Ovary (tissue), 9 donors: Measurements from ENCODE around the gene NME7. TPM values are rescaled to one million over a fixed set of nuclear protein-coding genes. Genes with fewer than 3 reads are reported as not detected.

Experiments
- DNase-seq, 5 donors: peaks; one replicate each; pipeline ENCODE4 v3.0.0-alpha.2; 2019 to 2020
- H3K27ac ChIP-seq, 2 donors: fragments of 200-600 bp; one replicate each; pipeline versions ENCODE4 v1.5.1 to v1.8.0; 2019 to 2022
- H3K27me3 ChIP-seq: fragments of 200-600 bp; one replicate; pipeline ENCODE4 v1.8.0; 2022
- H3K36me3 ChIP-seq: fragments of 200-600 bp; sonication (generic); one replicate; pipeline ENCODE4 v1.5.1; 2019
- H3K4me1 ChIP-seq: one replicate; pipeline ENCODE4 v1.8.1; 2013; ENCODE audit warnings: mild to moderate bottlenecking, moderate library complexity; ENCODE audit not compliant: insufficient read depth
- H3K4me3 ChIP-seq: fragments of 200-600 bp; sonication (generic); one replicate; pipeline ENCODE4 v1.5.1; 2017
- H3K9me3 ChIP-seq, 2 donors: fragments of 200-600 bp in 1 of 2; sonication (generic) in 1 of 2; one replicate each; pipeline versions ENCODE4 v1.5.1 to v1.8.1; 2013 to 2019; ENCODE audit warnings: mild to moderate bottlenecking in 1 of 2, moderate library complexity in 1 of 2
- CTCF ChIP-seq, 3 donors: fragments of 450-650 bp in 2 of 3; fragments of 200-600 bp in 1 of 3; IDR thresholded peaks; one replicate each; pipeline versions ENCODE4 v1.5.1 to v1.8.0; 2016 to 2022; ENCODE audit warnings: antibody characterized with exemption in 3 of 3, mild to moderate bottlenecking in 1 of 3
- EP300 ChIP-seq: sonication (generic); formaldehyde crosslinking; IDR thresholded peaks from one replicate; pipeline ENCODE4 v1.6.1; 2017; ENCODE audit warnings: antibody characterized with exemption
- POLR2A ChIP-seq: fragments of 450-650 bp; IDR thresholded peaks from one replicate; pipeline ENCODE4 v1.6.1; 2017; ENCODE audit warnings: antibody characterized with exemption, mild to moderate bottlenecking, moderate library complexity
- WGBS, 3 donors: extraction: QIAGEN DNeasy Blood & Tissue Kit in 1 of 3; methylation state at CpG; one replicate each; pipeline versions ENCODE4 v1.1.5 to v1.1.7; 2013 to 2017; 5-methylcytosine and 5-hydroxymethylcytosine counted together
- intact Hi-C, 4 donors: fragments of 100-400 bp; cut with DNase I; formaldehyde crosslinking; loops; one replicate each; pipeline versions ENCODE4 v1.11.0 to v1.15.1; 2022 to 2023
- polyA plus RNA-seq, 2 donors: library from polyadenylated mRNA; stranded (reverse); fragments of 200-250 nt in 1 of 2; fragments of 350-450 nt in 1 of 2; fragmentation: Illumina TruSeq in 1 of 2; extraction: RNeasy Lipid Tissue Mini Kit (QIAGEN cat#74804) in 1 of 2; gene quantifications; one replicate each; pipeline ENCODE4 v1.2.3, GENCODE V29; 2013 to 2014
- total RNA-seq, 7 donors: library from RNA; depleted of rRNA in 2 of 7; stranded (reverse); fragments of >200 nt in 2 of 7; fragmentation: NEBNext Ultra II Directional in 3 of 7; extraction: Animal tissue kit (Norgen Biotek cat#: 25700) in 3 of 7; gene quantifications; one replicate each; pipeline versions ENCODE4 v1.1.0 to v1.2.4, GENCODE V29; 2016 to 2023
- donor health status: DM: no; HTN: no; CAD: no; lungs with moderate emphysema.
- donor health status: DM: no; HTN: no; CAD: no.
- donor health status: Bipolar disorder and iron deficiency.
- donor health status: DM: yes; HTN: yes; CAD: no.
- donor health status: DM: no; HTN: no; CAD: no.
- donor health status: DM: yes; HTN: yes; CAD: no.

Gene NME7
- total and polyA plus RNA-seq, 9 donors, result 14.2 to 30.0 (median 18.4) TPM

DNA sequence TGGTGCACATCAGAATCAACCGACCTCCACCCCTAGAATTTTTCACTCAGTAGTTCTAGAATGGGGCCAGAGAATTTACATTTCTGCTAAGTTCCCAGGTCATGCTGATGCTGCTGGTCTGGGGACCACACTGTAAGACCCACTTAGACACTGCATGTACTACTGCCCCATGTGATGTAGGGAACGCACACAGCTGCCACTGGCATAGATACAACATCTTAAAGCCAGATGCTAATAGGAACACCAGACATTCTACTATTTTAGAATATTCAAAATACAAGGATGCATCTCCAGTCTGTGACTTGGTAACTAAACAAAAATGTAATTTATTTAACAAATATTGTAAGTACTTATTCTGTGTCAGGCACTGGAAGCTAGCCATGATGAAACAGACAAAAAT is 275.2 kb downstream of the NME7 start:
- Histone ChIP-seq H3K4me1 (no peaks in the 10 kb centered on the region), H3K36me3 (no peaks in the 10 kb centered on the region), H3K4me3 (no peak overlapping the region), H3K27me3 (no peaks in the 10 kb centered on the region), H3K27ac (no peak overlapping the region), H3K9me3 (no peaks in the 10 kb centered on the region)
- DNase-seq, result no peak
- intact Hi-C loops, result no loop called here
- 86 to 98% (median 92%) methylated on average over 2 of the region's 2 CpGs for WGBS, 3 donors
- no peak for TF ChIP-seq CTCF (IDR thresholded peaks at IDR 0.05)
- TF ChIP-seq POLR2A, result no peak
- no peak for TF ChIP-seq EP300

DNA sequence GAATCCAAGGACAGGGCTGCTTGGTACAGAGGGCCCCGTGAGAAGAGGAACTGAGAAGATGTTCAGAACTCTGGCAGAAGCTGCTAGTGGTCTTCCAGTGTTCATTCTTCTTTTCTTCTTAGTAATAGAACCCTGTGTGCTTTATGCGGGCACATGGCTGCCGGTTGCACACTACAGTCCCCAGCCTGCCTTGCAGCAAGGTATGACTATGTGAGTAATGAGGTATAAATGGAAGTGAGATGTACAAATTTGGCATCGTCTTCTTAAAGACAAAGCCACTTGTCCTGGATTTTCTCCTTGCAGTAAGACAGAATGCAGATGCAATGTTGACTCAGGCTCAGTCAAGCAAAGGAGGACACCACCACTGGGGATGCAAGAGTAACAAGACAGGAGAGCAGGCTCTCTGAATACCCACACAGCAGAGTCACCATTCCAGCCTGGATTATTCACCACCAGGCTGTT is 276.1 kb downstream of the NME7 start:
- Histone ChIP-seq H3K27me3 (no peaks in the 10 kb centered on the region), H3K4me3 (no peak overlapping the region), H3K9me3 (no peaks in the 10 kb centered on the region), H3K4me1 (peaks cover 6% of the 10 kb centered on the region), H3K27ac (no peak overlapping the region), H3K36me3 (no peaks in the 10 kb centered on the region)
- 91 to 94% (median 93%) methylated on average over 4 of the region's 4 CpGs for WGBS, 3 donors
- TF ChIP-seq EP300 (no peak), CTCF (IDR thresholded peaks at IDR 0.05) (no peak), POLR2A (no peak)
- no peak for DNase-seq
- intact Hi-C loops, result no loop called here

DNA sequence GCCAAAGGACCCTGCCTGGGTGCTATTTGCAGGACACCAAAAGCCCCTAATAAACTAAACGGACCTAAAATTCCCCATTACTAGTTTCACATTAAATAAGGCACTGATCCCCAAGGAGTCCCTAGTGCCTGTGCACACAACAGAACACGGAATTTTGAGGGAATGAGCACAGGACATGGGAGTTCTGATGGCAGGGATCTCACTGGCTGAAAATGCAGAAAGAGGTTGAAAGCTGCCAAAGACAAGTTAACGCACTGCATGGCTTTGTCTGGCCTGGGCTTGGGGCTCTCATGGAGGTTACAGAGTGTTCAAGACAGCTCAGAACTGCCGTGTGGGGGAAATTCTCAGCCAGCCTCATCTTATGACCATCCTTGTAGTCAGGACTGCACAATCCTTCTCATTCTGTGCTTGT is 276.7 kb downstream of the NME7 start:
- Histone ChIP-seq H3K4me1 (peaks cover 6% of the 10 kb centered on the region), H3K27me3 (no peaks in the 10 kb centered on the region), H3K9me3 (no peaks in the 10 kb centered on the region), H3K27ac (no peak overlapping the region), H3K36me3 (no peaks in the 10 kb centered on the region), H3K4me3 (no peak overlapping the region)
- 74 to 81% (median 75%) methylated on average over 4 of the region's 4 CpGs for WGBS, 3 donors
- TF ChIP-seq CTCF (IDR thresholded peaks at IDR 0.05), result no peak
- TF ChIP-seq EP300, result no peak
- TF ChIP-seq POLR2A, result no peak
- DNase-seq, result no peak
- intact Hi-C loops, result no loop called here

DNA sequence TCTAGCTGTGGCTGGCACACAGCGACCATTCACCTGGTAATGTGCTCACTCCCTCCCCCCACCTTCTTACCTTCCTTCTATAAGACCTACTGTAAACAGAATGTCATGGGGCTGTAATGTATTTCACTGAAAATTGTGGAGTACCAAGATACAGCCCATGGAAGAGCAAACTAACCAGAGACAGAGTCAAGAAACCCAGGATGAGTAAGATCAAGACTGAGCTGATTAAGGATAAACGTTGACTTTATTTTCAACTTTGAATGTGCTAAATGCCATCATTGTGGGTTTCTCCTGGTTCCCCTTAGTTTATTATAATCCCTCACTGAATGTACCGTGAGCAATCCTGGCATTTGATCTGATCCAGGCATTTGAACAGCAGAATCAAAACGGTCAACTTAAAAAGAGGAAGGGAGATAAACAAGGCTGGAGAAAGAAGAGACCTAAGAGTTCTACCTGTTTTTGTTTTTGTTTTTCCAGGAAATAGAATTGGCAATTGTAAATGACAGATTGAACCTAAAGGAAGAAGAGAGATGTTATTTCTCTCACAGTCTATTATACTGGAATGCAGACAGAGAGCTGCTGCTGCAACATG is 277.2 kb downstream of the NME7 start:
- H3K27me3 ChIP-seq, result no peaks in the 10 kb centered on the region
- no peak overlapping the region for H3K4me3 ChIP-seq
- no peaks in the 10 kb centered on the region for H3K9me3 ChIP-seq
- no peaks in the 10 kb centered on the region for H3K36me3 ChIP-seq
- 70 to 81% (median 78%) methylated on average over 4 of the region's 4 CpGs for WGBS, 3 donors
- TF ChIP-seq EP300 (no peak), POLR2A (no peak), CTCF (IDR thresholded peaks at IDR 0.05) (no peak)
- intact Hi-C loops, result no loop called here
- no peak overlapping the region for H3K27ac ChIP-seq
- no peak for DNase-seq
- peaks cover 6% of the 10 kb centered on the region for H3K4me1 ChIP-seq
